Testis (tissue), 2 donors: ENCODE results near the gene GABARAP.

Experiments used
- POLR2A ChIP-seq: fragments of 450-650 bp; IDR thresholded peaks from one replicate; pipeline ENCODE4 v1.6.1; 2017; ENCODE audit warnings: antibody characterized with exemption, mild to moderate bottlenecking, moderate library complexity
- TF ChIP-seq, protein P1 (sequence below), 3 experiments: fragments of 450-650 bp in 2 of 3; fragments of 200-600 bp in 1 of 3; sonication (generic) in 1 of 3; IDR thresholded peaks; one replicate each; pipeline ENCODE4 v1.5.1; 2016 to 2019; ENCODE audit warnings: antibody characterized with exemption in 3 of 3, mild to moderate bottlenecking in 2 of 3, moderate library complexity in 1 of 3

DNA sequence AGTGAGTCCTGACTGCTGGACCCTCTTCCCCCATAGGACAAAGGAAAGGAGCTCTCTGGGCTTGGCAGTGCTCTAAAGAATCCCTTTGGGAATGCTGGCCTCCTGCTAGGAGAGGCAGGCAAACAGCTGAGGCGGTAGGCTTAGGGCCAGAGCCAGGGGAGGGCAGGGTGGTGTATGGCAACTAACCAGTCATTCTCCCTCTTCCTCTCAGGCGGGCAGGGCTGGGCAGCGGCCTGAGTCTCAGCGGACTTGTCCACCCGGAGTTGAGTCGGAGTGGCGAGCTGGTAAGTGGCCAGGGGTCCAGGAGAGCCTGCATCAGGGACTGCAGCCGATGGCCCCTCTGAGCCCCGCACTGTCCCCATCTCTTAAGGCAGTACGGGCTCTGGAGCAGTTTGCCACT is 18.1 kb downstream of the GABARAP start:
- TF ChIP-seq, protein P1, sequence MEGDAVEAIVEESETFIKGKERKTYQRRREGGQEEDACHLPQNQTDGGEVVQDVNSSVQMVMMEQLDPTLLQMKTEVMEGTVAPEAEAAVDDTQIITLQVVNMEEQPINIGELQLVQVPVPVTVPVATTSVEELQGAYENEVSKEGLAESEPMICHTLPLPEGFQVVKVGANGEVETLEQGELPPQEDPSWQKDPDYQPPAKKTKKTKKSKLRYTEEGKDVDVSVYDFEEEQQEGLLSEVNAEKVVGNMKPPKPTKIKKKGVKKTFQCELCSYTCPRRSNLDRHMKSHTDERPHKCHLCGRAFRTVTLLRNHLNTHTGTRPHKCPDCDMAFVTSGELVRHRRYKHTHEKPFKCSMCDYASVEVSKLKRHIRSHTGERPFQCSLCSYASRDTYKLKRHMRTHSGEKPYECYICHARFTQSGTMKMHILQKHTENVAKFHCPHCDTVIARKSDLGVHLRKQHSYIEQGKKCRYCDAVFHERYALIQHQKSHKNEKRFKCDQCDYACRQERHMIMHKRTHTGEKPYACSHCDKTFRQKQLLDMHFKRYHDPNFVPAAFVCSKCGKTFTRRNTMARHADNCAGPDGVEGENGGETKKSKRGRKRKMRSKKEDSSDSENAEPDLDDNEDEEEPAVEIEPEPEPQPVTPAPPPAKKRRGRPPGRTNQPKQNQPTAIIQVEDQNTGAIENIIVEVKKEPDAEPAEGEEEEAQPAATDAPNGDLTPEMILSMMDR (IDR thresholded peaks at IDR 0.05), result no peak
- TF ChIP-seq POLR2A, result no peak
